22Rv1 (cell line): ENCODE measurements around the gene GPRIN2.
"Not testable (repeated sequence)": the region's sequence is repeated elsewhere in the genome, so short reads cannot be mapped to it uniquely, and the experiment has no call there.

ENCODE experiments used
- CTCF ChIP-seq: fragments of 450-650 bp; IDR thresholded peaks from 2 replicates; pipeline ENCODE4 v1.5.1; 2017; ENCODE audit warnings: mild to moderate bottlenecking
- ZFX ChIP-seq: fragments of 450-650 bp; IDR thresholded peaks from 2 replicates; pipeline ENCODE4 v1.6.1; 2017; ENCODE audit warnings: antibody characterized with exemption, borderline replicate concordance

GRCh38 chr10:46573884-46574283, 17.4 kb upstream of the GPRIN2 start:
- TF ChIP-seq CTCF, ZFX: not testable (repeated sequence)
